Measurements from ENCODE around the gene SETDB2. TPM values are rescaled to one million over a fixed set of nuclear protein-coding genes. Genes with fewer than 3 reads are reported as not detected.

Gene SETDB2
- total RNA-seq, 4 donors from 2014 or later: 5.4 to 20.6 (median 8.9) TPM

DNA sequence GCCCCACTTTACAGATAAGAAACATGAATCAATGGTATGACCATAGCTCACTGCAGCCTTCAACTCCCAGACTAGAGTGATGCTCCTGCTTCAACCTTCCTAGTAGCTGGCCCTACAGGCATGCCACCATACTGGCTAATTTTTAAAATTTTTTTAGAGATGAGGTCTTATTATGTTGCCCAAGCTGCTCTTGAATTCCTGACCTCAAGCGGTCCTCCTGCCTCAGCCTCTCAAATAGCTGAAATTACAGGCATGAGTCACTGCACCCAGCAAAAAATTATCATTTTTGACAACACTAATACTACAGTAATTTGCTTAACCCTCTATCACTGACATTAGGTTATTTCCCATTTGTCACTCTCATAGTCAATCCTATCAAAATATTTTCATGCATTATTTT, 15.0 kb upstream of the SETDB2 start:
- DNase-seq: no peak
- no peaks in the 10 kb centered on the region for H3K27me3 ChIP-seq
- H3K36me3 ChIP-seq: no peaks in the 10 kb centered on the region
- no peak for TF ChIP-seq POLR2A (IDR thresholded peaks at IDR 0.05)
- TF ChIP-seq, protein P1, sequence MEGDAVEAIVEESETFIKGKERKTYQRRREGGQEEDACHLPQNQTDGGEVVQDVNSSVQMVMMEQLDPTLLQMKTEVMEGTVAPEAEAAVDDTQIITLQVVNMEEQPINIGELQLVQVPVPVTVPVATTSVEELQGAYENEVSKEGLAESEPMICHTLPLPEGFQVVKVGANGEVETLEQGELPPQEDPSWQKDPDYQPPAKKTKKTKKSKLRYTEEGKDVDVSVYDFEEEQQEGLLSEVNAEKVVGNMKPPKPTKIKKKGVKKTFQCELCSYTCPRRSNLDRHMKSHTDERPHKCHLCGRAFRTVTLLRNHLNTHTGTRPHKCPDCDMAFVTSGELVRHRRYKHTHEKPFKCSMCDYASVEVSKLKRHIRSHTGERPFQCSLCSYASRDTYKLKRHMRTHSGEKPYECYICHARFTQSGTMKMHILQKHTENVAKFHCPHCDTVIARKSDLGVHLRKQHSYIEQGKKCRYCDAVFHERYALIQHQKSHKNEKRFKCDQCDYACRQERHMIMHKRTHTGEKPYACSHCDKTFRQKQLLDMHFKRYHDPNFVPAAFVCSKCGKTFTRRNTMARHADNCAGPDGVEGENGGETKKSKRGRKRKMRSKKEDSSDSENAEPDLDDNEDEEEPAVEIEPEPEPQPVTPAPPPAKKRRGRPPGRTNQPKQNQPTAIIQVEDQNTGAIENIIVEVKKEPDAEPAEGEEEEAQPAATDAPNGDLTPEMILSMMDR (IDR thresholded peaks at IDR 0.05): no peak
- no peak overlapping the region for H3K4me3 ChIP-seq
- no peaks in the 10 kb centered on the region for H3K4me1 ChIP-seq
- no peaks in the 10 kb centered on the region for H3K9me3 ChIP-seq
- no peak overlapping the region for H3K27ac ChIP-seq

DNA sequence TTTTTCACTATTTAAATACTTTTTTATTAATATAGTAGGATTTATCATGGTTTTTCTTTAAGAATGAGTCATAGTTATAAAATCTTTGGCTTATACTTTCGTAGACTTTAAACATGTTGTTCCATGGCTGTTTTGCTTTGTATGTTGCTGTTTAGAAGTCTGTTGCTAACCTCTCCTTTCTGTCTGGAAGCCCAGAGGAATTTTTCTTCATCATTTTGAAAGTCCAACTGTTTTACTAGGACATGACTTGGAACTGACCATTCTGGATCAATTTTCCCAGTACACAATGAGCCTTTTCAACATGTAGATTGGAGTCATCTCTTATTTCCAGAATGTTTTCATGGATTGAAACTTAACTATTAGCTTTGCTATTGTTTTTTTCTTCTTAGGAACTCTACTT, 8.1 kb upstream of the SETDB2 start:
- no peak overlapping the region for H3K27ac ChIP-seq
- H3K4me3 ChIP-seq: no peak overlapping the region
- no peaks in the 10 kb centered on the region for H3K27me3 ChIP-seq
- H3K4me1 ChIP-seq: no peaks in the 10 kb centered on the region
- no peak for DNase-seq
- no peaks in the 10 kb centered on the region for H3K9me3 ChIP-seq
- TF ChIP-seq, protein P1 (IDR thresholded peaks at IDR 0.05): no peak
- no peak for TF ChIP-seq POLR2A (IDR thresholded peaks at IDR 0.05)
- no peaks in the 10 kb centered on the region for H3K36me3 ChIP-seq

DNA sequence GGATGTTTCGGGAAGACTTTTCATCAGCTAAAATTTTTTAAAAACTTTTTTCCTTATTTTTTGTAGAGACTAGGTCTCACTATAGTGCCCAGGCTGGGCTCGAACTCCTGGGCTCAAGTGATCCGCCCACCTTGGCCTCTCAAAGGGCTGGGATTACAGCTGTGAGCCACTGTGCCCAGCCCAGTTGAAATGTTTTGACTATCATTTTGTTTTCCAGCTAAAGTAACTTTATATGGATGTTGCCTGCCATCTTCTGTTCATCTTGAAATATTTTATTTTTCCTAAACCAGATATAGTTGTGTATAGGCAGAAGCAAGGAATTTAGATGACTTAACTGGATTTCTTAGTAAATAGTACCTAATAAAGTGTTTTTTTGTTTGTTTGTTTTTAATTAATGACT, 7.2 kb upstream of the SETDB2 start:
- H3K4me1 ChIP-seq: no peaks in the 10 kb centered on the region
- no peaks in the 10 kb centered on the region for H3K27me3 ChIP-seq
- no peaks in the 10 kb centered on the region for H3K36me3 ChIP-seq
- no peak overlapping the region for H3K27ac ChIP-seq
- H3K9me3 ChIP-seq: no peaks in the 10 kb centered on the region
- DNase-seq: no peak
- no peak overlapping the region for H3K4me3 ChIP-seq
- TF ChIP-seq, protein P1 (IDR thresholded peaks at IDR 0.05): peak in 2 of 6 experiments; percentile 21 to 23
- TF ChIP-seq POLR2A (IDR thresholded peaks at IDR 0.05): no peak

DNA sequence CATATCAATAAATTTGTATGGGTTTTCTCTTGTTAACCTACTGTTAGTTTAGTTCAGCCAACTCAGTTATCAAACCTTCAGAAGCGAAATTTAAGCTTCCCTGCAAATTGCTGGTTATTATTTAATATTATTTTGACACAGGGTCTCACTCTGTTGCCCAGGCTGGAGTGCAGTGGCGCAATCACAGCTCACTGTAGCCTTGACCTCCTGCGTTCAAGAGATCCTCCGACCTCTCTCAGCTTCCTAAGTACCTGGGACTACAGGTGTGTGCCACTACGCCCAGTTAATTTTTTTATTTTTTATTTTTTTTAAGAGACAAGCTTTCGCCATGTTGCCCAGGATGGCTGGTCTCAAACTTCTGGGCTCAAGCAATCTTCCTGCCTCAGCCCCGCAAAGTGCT, 6.4 kb upstream of the SETDB2 start:
- Histone ChIP-seq H3K4me1 (no peaks in the 10 kb centered on the region), H3K9me3 (no peaks in the 10 kb centered on the region), H3K27me3 (no peaks in the 10 kb centered on the region), H3K4me3 (no peak overlapping the region), H3K27ac (no peak overlapping the region), H3K36me3 (no peaks in the 10 kb centered on the region)
- no peak for DNase-seq
- TF ChIP-seq, protein P1 (IDR thresholded peaks at IDR 0.05): no peak
- no peak for TF ChIP-seq POLR2A (IDR thresholded peaks at IDR 0.05)

DNA sequence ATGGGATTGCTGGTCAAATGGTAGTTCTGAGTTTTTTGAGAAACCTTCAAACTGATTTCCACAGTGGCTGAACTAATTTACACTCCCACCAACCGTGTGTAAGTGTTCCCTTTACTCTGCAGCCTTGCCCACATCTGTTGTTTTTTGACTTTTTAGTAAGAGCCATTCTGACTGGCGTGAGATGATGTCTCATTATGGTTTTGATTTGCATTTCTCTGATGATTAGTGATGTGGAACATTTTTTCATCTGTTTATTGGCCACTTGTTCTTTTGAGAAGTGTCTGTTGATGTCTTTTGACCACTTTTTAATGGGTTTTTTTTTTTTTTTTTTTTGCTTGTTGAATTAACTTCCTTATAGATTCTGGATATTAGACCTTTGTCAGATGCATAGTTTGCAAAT, 4.5 kb upstream of the SETDB2 start:
- Histone ChIP-seq H3K36me3 (no peaks in the 10 kb centered on the region), H3K27ac (no peak overlapping the region), H3K27me3 (no peaks in the 10 kb centered on the region), H3K4me3 (no peak overlapping the region), H3K9me3 (no peaks in the 10 kb centered on the region), H3K4me1 (no peaks in the 10 kb centered on the region)
- no peak for TF ChIP-seq POLR2A (IDR thresholded peaks at IDR 0.05)
- TF ChIP-seq, protein P1 (IDR thresholded peaks at IDR 0.05): no peak
- DNase-seq: no peak

DNA sequence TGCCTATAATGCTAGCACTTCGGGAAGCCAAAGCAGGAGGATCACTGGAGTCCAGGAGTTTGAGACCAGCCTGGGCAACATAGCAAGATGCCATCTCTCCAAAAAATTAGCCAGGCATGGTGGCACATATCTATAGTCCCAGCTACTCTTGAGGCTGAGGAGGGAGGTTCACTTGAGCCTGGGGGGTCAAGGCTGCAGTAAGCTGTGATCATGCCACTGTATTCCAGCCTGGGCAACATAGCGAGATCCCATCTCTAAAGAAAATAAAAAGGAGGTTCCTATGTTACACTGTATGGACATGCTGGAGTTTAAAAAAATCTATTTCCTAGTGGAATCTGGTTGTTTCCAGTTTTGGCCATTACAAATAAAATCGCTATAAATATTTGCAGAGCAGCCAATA, 2.8 kb upstream of the SETDB2 start:
- Histone ChIP-seq H3K4me1 (peaks cover 0 to 10% (median 2%) of the 10 kb centered on the region in 4 donors), H3K36me3 (no peaks in the 10 kb centered on the region), H3K27me3 (no peaks in the 10 kb centered on the region), H3K9me3 (no peaks in the 10 kb centered on the region), H3K4me3 (no peak overlapping the region), H3K27ac (no peak overlapping the region)
- no peak for DNase-seq
- no peak for TF ChIP-seq POLR2A (IDR thresholded peaks at IDR 0.05)
- TF ChIP-seq, protein P1 (IDR thresholded peaks at IDR 0.05): no peak
